Globus pallidus (tissue), 1 donor: ENCODE results near the gene GREM1.

ENCODE experiments used
- DNase-seq: peaks from one replicate; pipeline ENCODE4 v3.0.0-alpha.2; 2015; ENCODE audit warnings: low spot score

GREM1 gene

DNA sequence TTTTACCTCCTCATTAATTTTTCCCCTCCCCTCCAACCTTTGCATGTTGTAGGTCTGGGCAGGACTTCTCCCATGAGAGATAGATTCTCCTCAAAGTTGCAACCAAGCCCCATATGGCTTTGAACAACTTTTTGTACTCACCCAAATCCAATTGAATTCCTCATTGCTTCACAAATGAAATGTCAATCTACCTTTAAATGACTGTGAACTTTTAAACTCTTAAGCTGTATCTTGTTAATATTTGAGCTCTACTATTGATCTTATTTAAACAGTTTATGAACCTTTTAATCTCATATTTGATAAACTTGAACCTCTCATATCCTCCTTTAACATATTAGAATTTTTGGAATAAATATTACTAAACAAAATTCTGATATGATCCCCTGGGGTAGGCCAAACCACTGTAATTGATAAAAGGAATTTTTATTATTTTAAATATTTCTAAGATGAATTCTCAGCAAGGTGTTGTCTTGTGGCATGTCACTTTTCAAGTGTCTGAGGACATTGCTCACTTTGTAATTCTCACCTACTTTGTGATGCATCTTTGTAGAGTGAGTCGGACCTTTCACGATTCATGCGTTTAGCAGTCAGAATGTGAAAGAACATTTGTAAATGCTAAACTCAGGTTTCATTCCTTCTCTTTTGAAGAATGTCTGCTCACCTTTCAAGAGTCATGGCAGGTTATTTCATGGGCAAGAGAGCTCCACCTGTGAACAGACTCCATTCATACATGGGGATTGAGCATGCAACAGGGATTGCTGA lies 23.4 kb upstream of the GREM1 start:
- no peak for DNase-seq

- no peak for DNase-seq
Measured at GRCh38 chr15:32698773-32699390, 18.9 kb upstream of the GREM1 start.

GRCh38 chr15:32700501-32701150 lies 17.2 kb upstream of the GREM1 start:
- DNase-seq = no peak

GRCh38 chr15:32701863-32702262 lies 15.9 kb upstream of the GREM1 start:
- DNase-seq = no peak

GRCh38 chr15:32704395-32704981 lies 13.3 kb upstream of the GREM1 start:
- no peak for DNase-seq

DNA sequence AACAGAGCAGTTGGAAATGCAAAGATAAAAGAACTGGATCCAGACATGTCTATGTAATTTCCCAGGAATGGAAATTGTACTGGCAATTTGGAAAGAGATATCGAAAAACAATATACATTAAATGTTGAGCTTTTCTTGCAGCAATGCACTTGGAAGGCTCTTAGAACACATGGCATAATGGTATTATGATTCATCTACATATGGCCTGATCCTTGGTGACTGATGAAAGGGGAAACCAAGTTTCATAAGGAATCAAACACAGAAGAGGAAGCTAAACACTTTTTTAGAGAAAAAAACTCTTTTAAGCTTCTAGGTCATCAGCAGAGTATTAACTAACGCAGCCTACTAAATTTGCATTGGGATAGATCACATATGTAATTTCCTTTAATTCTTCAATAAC lies 12.4 kb upstream of the GREM1 start:
- DNase-seq = no peak

- no peak for DNase-seq
Measured at GRCh38 chr15:32706704-32707103, 11.1 kb upstream of the GREM1 start.

DNA sequence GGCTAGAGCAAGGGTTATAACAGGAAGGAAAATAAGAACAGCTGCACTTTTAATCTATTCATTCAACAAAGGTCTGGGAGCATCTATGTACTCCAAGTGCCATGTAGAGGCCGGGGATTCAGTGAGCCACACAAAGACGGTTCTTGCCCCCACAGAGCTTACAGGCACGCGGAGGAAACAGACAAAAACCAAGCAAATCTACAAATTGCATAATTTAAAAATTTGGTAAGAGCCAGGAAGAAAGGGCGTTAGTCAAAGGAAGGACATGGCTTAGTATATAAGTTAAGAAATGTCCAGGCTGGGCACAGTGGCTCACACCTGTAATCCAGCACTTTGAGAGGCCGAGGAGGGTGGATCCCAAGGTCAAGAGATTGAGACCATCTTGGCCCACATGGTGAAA lies 10.4 kb upstream of the GREM1 start:
- no peak for DNase-seq

DNA sequence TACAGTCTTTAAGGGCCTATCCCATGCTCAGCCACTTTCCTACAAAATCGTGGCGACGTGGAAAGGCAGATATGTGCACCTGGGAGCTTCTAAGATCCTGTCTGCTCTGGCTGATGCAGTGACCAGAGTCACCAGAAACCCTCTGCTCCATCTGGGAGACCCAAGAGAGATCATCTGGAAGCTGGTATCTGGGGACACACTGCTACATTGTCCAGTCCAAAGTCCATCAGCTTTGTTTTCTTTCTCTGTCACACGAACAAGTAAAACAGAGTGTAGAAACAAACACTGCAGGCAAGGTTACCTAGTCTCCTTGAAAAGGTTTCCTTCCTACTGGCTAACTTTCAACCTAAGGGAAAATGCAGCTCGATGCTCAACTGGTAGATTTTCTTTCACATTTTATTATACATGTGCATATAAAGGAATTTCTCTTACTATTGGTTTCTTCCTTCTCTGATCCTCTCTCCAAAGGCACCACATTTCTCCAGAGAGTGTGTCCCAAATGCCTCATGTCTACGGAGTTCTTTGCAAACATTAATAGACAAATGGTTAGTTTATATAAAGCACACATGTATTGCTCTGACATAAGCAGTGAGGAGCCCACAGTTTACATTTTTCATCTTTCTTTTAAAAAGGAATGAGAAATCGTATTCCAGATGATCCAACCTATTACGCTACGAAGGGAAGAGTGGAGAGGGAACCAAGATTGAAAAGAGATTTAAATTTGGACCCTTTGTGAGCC lies 8.3 kb upstream of the GREM1 start:
- DNase-seq = no peak

DNA sequence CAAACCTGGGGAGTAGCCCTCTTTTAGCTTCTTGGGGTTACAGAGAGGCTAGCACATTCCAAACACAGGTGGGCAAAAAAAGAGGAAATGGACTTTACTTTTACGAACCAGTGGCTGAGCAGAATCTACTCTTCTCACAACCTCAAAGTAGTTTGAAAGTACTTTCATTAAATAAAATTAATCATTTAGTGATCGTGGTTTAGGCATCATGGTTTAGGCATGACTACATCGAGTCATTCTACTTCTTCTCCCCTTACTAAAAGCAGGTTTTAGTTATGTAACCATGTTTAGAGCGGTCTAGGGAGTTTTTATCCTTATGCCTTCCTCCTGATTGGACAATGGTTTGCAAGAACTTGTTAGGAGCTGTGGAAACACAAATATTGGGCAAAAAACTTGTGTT lies 2.5 kb upstream of the GREM1 start:
- DNase-seq = no peak

DNA sequence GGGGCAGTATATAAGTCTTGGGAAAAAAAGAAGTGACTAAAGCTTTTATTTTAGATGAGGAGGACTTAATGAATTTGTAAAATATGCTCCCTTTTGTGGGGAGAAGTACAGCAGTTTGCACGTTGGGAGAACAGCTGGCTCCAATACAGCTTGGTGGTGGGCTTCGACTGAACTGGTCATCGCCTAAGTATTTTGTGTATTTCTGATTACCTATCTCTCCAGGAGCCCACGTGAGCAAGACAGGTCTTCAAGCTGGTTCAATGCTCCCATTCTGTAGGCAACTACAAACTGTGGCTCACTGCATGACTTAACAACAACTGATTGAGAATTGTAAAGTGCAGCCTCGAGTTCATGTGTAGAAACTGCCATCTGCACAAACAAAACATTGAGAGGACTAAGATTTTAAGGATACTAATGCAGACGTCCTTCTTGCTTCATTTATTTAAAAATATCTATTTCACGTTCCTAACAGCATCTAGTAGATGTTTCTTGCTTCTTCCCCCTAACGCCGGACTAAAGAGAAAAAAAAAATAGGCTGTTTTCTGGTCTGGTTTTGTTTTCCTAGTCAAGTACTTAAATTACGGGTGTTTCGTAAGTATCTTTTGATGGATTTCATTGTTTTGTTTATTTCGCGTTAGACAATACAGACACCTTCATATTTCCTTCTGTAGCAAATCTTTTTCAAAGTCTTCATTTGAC lies 1.4 kb upstream of the GREM1 start:
- peak; percentile 42 for DNase-seq

DNA sequence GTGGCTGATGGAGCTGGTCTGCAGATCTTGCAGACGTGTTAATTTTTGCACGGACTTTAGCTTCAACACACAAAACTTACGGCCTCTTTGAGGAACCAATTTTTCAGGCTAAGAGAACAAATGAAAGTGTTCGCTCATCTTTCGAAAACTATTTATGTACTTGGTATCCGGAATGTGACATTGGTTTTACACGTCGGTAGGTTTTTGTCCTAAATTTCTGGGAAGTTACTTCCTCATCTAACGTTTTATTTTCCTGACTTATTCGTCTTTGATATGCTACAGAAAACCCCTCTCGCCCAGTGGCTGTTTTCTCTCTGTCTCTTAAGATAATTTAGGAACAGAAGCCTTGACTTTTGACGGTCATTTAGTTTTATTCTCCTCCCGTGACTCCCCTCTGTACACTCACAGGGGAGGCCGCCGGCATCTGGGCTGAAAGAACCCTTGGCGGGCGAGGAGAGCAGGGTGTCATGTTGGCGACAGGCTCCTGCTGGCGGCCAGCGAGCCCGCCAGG lies 834 bp upstream of the GREM1 start:
- DNase-seq = peak; percentile 47

GRCh38 chr15:32718227-32718820 lies 520 bp downstream of the GREM1 start:
- peak; percentile 20 for DNase-seq

DNA sequence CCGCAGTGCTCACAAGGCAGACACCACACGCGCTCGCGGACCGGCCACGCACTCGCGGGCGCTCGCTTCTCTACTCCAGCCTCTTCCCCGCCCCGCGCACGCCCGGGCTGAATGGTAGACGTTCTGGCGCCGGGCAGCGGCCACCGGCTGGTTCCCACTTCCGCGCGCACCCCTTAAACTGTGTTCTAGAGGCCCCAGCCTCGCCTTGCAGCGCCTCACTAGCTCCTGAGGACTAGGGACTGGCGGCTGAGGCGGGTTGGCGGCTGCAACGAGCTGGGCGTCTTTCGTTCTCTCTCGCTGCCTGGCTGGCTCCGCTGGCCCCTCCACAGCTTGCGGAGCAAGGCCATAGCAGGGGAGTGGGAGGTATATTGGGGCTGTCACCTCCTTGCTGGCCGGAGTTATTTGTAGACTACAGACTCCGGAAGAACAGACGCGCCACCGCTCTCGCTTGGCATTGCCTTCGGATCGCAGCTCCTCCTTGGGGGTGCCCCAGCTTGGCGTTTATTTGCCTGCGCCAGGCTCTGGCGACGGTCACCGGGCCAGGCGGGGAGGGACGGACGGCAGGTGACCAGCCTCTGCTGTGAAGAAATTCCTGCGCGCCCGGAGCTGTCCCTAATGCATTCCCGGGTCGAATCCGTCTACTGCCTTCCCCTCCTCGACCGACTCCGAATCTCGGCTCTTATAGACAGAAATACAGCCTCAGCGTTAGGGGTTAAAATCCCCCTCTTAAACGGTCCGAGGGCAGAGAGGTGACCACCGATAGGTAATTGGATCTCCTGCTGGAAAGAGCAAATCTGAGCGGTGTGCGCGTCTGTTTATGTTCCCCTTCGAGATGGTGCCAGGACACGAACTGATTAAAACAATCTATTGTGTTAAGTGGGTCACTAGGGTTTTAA lies 1.3 kb downstream of the GREM1 start:
- DNase-seq = peak; percentile 30

DNA sequence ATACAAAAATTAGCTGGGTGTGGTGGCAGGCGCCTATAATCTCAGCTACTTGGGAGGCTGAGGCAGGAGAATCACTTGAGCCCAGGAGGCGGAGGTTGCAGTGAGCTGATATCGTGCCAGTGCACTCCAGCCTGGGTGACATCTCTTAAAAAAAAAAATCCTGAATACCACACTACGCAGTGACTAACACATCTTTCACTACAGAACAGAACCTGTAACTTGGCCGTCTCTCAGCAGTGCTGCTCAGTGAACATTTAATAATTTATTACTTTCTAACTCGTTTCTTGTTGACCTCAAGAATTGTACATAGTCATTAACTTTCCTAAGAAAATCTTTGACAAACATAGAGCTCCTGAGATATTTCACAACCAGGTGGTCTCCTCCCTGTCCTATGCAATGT lies 3.8 kb downstream of the GREM1 start:
- DNase-seq = no peak

GRCh38 chr15:32722136-32722535 lies 4.3 kb downstream of the GREM1 start:
- DNase-seq = no peak

DNA sequence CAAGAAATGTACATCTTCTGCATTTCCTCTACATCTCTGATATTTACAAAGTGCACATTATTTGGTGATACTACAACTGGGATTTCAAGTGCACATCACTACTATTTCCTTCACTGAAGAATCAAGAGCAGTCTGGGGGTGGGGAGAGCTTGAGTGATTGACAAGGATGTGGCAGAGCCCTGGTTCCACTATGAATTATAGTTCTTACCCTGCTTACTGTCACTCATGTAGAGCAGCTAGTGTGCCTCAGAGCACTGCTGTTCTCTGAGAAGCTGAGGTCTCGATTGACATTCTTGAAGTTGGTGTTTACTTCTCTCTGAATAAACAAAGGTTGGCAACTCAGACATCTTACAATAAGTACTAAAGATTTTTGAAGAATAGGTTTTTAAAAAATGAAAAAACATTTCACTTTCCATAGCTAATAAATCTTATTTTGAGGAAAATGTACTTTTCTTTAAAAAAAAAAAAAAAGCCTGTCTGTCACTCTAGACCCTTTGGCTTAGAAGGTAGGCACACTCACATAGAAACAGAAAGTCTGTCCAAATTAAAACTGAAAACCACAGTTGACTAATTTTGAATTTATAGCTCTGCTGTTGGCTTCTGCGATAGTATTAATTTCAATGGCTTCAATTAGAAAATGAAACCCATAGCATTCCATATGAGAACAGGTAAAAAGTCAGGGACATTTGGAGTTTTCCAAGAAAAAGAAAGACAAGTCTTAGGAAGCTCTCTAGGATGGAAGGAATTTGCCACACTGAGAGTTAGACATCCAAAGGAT lies 5.6 kb downstream of the GREM1 start:
- DNase-seq = no peak

GRCh38 chr15:32729700-32730395 lies 12.0 kb downstream of the GREM1 start:
- no peak for DNase-seq
